Body of pancreas (tissue), 4 donors: ENCODE measurements around the gene TXNIP.

Source experiments
- POLR2A ChIP-seq, 3 donors: fragments of 450-650 bp; IDR thresholded peaks; one replicate each; pipeline ENCODE4 v1.6.1; 2016; ENCODE audit warnings: antibody characterized with exemption in 3 of 3, mild to moderate bottlenecking in 2 of 3
- TF ChIP-seq, protein P1 (sequence below), 7 experiments: fragments of 450-650 bp in 4 of 7; fragments of 200-600 bp in 3 of 7; sonication (generic) in 3 of 7; IDR thresholded peaks; one replicate each; pipeline ENCODE4 v1.5.1; 2016 to 2019; ENCODE audit warnings: antibody characterized with exemption in 7 of 7

DNA sequence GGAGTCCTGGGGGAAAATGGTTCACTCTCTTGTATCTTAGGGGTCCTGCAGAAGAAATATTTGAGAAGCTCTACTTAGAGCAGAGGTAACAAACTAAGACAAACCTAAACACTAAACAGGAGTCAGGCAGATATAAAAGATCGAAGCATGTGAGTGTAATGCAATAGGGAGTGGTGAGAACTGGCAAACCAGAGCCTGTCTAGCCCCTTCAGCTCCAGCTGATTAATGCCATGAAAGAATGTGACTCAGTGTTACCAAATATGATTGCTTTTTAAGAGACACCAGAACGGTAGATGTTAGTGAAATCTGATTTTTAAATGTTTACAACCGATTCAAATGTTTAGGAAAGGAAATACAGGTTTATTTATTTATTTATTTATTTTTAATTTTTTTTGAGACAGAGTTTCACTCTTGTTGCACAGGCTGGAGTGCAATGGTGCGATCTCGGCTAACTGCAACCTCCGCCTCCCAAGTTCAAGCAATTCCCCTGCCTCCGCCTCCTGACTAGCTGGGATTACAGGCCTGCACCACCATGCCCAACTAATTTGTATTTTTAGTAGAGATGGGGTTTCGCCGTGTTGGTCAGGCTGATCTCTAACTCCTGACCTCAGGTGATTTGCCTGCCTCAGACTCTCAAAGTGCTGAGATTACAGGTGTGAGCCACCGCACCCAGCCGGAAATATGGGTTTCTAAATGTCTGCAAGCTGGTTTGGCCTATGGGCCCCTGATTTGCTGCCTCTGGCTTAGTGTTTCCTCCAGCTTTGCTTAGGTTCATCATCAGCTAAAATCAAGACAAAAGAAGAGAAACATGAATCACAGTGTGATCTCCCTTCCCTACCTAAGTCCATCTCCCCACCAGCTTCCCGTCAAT lies 12.2 kb downstream of the TXNIP start:
- TF ChIP-seq, protein P1, sequence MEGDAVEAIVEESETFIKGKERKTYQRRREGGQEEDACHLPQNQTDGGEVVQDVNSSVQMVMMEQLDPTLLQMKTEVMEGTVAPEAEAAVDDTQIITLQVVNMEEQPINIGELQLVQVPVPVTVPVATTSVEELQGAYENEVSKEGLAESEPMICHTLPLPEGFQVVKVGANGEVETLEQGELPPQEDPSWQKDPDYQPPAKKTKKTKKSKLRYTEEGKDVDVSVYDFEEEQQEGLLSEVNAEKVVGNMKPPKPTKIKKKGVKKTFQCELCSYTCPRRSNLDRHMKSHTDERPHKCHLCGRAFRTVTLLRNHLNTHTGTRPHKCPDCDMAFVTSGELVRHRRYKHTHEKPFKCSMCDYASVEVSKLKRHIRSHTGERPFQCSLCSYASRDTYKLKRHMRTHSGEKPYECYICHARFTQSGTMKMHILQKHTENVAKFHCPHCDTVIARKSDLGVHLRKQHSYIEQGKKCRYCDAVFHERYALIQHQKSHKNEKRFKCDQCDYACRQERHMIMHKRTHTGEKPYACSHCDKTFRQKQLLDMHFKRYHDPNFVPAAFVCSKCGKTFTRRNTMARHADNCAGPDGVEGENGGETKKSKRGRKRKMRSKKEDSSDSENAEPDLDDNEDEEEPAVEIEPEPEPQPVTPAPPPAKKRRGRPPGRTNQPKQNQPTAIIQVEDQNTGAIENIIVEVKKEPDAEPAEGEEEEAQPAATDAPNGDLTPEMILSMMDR (IDR thresholded peaks at IDR 0.05), result no peak
- no peak for TF ChIP-seq POLR2A (IDR thresholded peaks at IDR 0.05)
